Neutrophil (primary cell): ENCODE results near the gene IMPDH1.

Experiments
- H3K27ac ChIP-seq: fragments of 200-600 bp; sonication (generic); 2 replicates; pipeline ENCODE4 v1.5.1; 2016; ENCODE audit warnings: mild to moderate bottlenecking, moderate library complexity
- H3K27me3 ChIP-seq: fragments of 200-600 bp; sonication (generic); 2 replicates; pipeline ENCODE4 v1.6.0; 2016; ENCODE audit warnings: mild to moderate bottlenecking
- H3K36me3 ChIP-seq: fragments of 200-600 bp; sonication (generic); 2 replicates; pipeline ENCODE4 v1.5.1; 2017
- H3K4me1 ChIP-seq, 2 experiments: fragments of 200-600 bp in 1 of 2; sonication (generic) in 1 of 2; 1 replicate in 1 of 2; 2 replicates in 1 of 2; pipeline versions ENCODE4 v1.5.1 to v1.6.1; 2013 to 2016; ENCODE audit warnings: low read depth in 1 of 2, low read length in 1 of 2, mild to moderate bottlenecking in 1 of 2, moderate library complexity in 1 of 2; ENCODE audit not compliant: control insufficient read depth in 1 of 2, insufficient read depth in 1 of 2
- H3K4me3 ChIP-seq, 2 experiments: fragments of 200-600 bp in 1 of 2; sonication (generic) in 1 of 2; 1 replicate in 1 of 2; 2 replicates in 1 of 2; pipeline ENCODE4 v1.5.1; 2013 to 2016; ENCODE audit warnings: low read depth in 1 of 2, low read length in 1 of 2, mild to moderate bottlenecking in 1 of 2, moderate library complexity in 1 of 2
- H3K9me3 ChIP-seq: fragments of 200-600 bp; sonication (generic); 2 replicates; pipeline ENCODE4 v1.5.1; 2016
- CTCF ChIP-seq: fragments of 200-600 bp; sonication (generic); IDR thresholded peaks from 2 replicates; pipeline ENCODE4 v1.5.1; 2016; ENCODE audit warnings: antibody characterized with exemption

IMPDH1 gene

DNA sequence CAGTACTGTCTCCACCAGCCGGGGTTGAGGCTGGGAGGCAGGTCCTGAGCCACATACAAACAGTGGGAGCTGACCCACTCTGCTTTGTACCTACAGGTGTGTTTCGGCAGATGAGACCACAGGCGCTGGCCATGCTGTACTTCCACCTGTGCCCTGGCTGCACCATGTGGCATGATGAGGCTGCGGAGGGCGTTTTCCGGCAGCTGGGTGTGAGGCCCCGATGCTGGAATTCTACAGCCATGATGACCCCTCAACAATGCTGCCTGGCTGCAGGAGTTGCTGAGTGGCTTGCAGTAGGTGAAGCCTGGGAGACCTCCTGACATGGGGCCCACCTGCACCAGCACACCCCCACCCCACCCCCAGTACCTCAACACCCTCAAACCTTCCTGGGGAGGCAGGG, 18.0 kb downstream of the IMPDH1 start:
- H3K36me3 ChIP-seq = peaks cover 57% of the 10 kb centered on the region
- no peak overlapping the region for H3K4me3 ChIP-seq
- H3K27ac ChIP-seq = peak overlapping the region; percentile 69
- no peak for TF ChIP-seq CTCF
- H3K9me3 ChIP-seq = no peaks in the 10 kb centered on the region
- no peaks in the 10 kb centered on the region for H3K27me3 ChIP-seq
- H3K4me1 ChIP-seq = peaks cover 16 to 26% of the 10 kb centered on the region in 2 experiments

DNA sequence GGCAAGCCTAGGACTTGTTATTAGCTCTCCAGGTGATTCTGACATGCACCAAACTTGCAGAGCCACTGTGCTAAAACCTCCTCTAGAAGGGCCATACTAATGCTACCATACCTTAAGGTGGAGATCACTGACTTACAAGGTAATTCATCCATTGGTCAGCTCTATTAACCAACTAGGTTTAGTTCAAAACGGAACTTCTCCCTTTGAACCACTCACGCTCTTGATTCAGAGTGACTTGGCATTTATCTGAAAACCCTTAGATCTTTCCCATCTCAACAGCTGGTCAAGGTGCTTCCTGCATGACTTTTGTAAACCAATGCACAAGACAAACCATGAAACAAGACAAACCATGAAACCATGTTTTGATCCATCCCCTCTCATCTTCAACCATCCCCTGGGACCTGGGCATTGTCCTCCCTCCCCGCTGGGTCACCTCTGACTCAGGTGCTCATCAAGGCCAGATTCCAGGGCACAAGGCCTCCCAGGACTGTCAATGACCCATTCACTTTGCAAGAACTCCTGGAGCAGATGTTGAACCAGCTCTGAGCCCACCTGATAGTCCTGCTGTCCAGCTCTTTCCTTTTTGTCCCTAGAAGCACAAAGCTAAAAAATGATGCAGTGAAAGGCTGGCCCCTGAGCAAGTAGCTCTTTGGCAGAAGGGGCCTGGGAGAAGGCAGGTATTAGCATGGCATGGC, 18.8 kb downstream of the IMPDH1 start:
- Histone ChIP-seq H3K36me3 (peaks cover 49% of the 10 kb centered on the region), H3K9me3 (no peaks in the 10 kb centered on the region), H3K4me1 (peaks cover 18 to 27% of the 10 kb centered on the region in 2 experiments), H3K27ac (peak overlapping the region; percentile 69), H3K27me3 (no peaks in the 10 kb centered on the region), H3K4me3 (no peak overlapping the region)
- no peak for TF ChIP-seq CTCF

GRCh38 chr7:128389618-128390329, 20.0 kb downstream of the IMPDH1 start:
- no peak for TF ChIP-seq CTCF
- Histone ChIP-seq H3K27ac (no peak overlapping the region), H3K36me3 (peaks cover 37% of the 10 kb centered on the region), H3K4me3 (no peak overlapping the region), H3K9me3 (no peaks in the 10 kb centered on the region), H3K27me3 (no peaks in the 10 kb centered on the region), H3K4me1 (peaks cover 26 to 34% of the 10 kb centered on the region in 2 experiments)

- Histone ChIP-seq H3K4me1 (peaks cover 26 to 34% of the 10 kb centered on the region in 2 experiments), H3K27me3 (no peaks in the 10 kb centered on the region), H3K9me3 (no peaks in the 10 kb centered on the region), H3K36me3 (peaks cover 31% of the 10 kb centered on the region), H3K27ac (no peak overlapping the region), H3K4me3 (no peak overlapping the region)
- TF ChIP-seq CTCF = no peak
These were observed 20.6 kb downstream of the IMPDH1 start for GRCh38 chr7:128389085-128389617.

GRCh38 chr7:128388145-128388485, 21.7 kb downstream of the IMPDH1 start:
- Histone ChIP-seq H3K27me3 (no peaks in the 10 kb centered on the region), H3K36me3 (peaks cover 20% of the 10 kb centered on the region), H3K4me3 (peak overlapping the region; percentile 38 to 47), H3K9me3 (no peaks in the 10 kb centered on the region), H3K27ac (peak overlapping the region; percentile 18), H3K4me1 (peaks cover 26 to 34% of the 10 kb centered on the region in 2 experiments)
- no peak for TF ChIP-seq CTCF
